PFSK-1 (cell line): Measurements from ENCODE around the gene TNN.

Experiments
- FOXP2 ChIP-seq: optimal IDR thresholded peaks from 2 replicates; pipeline ENCODE3; 2011; ENCODE audit warnings: borderline replicate concordance, control low read depth, inconsistent platforms; ENCODE audit not compliant: insufficient read depth; ENCODE audit errors: extremely low read length, extremely low read depth
- POLR2AphosphoS5 ChIP-seq: IDR thresholded peaks from 2 replicates; pipeline ENCODE4 v1.6.1; 2012; ENCODE audit warnings: low read depth, mild to moderate bottlenecking, control low read depth, low read length, moderate library complexity
- TAF1 ChIP-seq: IDR thresholded peaks from 2 replicates; pipeline ENCODE4 v1.6.1; 2012; ENCODE audit warnings: low read length, control low read depth, borderline replicate concordance; ENCODE audit not compliant: insufficient read depth
- TF ChIP-seq, protein P1 (sequence below), 2 experiments: IDR thresholded peaks; 2 replicates each; pipeline versions ENCODE4 v1.6.1 to v1.8.0; 2011 to 2012; ENCODE audit warnings: low read depth in 2 of 2, low read length in 2 of 2, control low read depth in 1 of 2, inconsistent platforms in 1 of 2, mild to moderate bottlenecking in 1 of 2, moderate library complexity in 1 of 2; ENCODE audit not compliant: insufficient read depth in 1 of 2

DNA sequence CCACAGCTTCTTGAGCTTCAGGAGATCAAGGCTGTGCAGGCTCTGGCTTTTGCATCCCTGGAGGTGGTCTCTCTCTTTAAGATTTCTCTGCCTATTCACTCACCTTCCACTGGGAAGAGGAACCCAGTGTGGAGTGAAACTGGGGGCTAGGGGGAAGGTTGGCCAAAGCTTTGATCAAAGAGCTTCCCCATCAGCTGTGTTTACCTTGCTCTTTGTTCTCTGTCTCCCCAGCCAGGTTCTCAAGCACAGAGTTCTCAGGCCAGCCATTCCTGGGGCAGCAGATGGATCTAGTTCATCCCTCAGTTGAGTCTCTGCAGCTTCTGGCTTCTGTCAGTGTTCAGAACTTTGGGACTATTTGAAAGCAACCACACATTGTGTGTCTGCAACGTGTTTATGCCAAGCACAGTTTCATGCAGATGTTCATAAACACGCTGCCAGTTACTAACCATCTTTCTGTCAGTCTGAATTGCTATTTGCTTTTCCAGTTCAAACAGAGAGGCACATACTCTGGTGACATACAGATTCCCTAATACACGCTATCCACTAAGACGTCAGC is 27.2 kb upstream of the TNN start:
- TF ChIP-seq POLR2AphosphoS5 = no peak
- TF ChIP-seq, protein P1, sequence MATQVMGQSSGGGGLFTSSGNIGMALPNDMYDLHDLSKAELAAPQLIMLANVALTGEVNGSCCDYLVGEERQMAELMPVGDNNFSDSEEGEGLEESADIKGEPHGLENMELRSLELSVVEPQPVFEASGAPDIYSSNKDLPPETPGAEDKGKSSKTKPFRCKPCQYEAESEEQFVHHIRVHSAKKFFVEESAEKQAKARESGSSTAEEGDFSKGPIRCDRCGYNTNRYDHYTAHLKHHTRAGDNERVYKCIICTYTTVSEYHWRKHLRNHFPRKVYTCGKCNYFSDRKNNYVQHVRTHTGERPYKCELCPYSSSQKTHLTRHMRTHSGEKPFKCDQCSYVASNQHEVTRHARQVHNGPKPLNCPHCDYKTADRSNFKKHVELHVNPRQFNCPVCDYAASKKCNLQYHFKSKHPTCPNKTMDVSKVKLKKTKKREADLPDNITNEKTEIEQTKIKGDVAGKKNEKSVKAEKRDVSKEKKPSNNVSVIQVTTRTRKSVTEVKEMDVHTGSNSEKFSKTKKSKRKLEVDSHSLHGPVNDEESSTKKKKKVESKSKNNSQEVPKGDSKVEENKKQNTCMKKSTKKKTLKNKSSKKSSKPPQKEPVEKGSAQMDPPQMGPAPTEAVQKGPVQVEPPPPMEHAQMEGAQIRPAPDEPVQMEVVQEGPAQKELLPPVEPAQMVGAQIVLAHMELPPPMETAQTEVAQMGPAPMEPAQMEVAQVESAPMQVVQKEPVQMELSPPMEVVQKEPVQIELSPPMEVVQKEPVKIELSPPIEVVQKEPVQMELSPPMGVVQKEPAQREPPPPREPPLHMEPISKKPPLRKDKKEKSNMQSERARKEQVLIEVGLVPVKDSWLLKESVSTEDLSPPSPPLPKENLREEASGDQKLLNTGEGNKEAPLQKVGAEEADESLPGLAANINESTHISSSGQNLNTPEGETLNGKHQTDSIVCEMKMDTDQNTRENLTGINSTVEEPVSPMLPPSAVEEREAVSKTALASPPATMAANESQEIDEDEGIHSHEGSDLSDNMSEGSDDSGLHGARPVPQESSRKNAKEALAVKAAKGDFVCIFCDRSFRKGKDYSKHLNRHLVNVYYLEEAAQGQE (IDR thresholded peaks at IDR 0.05; ENCODE audit: insufficient read depth in 1 of 2, low read depth in 2 of 2, low read length in 2 of 2) = no peak
- TF ChIP-seq TAF1 = no peak
- no peak for TF ChIP-seq FOXP2
